Hematopoietic multipotent progenitor cell treated with erythropoietin and hydrocortisone succinate and interleukin-3 and kit ligand, for 17 days (in vitro differentiated cells): Measurements from ENCODE around the gene LRP1B.

Source experiments
- DNase-seq: peaks from one replicate; pipeline ENCODE4 v3.0.0-alpha.2; 2015; ENCODE audit warnings: low spot score

The LRP1B gene

DNA sequence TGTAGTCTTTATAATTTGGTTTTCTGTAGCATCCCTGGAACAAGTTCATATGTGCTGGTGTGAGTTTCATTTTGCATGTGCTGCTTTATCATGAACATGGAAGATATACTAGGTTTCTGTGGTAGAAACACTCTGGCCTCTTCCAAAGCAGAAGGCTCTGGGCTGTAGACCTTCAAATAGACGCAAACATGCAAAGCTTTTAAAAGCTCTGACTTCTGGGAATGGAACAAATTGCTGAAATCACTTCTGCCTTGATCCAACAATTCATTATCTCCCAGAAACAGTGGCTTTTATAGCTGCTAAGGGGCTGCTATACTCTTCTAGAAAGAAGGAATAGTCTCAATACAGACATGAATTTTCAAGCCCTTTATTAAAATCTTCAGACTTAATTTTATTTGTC lies 382.2 kb downstream of the LRP1B start:
- DNase-seq: no peak

DNA sequence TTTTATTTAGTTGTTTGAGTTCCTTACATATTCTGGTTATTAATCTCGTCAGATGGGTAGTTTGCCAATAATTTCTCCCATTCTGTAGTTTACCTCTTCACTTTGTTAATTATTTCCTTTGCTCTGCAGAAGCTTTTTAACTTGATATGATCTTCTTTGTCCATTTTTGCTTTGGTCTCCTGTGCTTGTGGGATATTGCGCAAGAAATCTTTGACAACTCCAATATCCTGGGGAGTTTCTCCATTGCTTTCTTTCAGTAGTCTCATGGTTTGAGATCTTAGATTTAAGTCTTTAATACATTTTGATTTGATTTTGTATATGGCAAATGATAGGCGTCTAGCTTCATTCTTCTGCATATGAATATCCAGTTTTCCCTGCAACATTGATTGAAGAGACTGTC lies 389.2 kb downstream of the LRP1B start:
- no peak for DNase-seq

GRCh38 chr2:141737492-141738255 lies 393.1 kb downstream of the LRP1B start:
- DNase-seq: no peak

DNA sequence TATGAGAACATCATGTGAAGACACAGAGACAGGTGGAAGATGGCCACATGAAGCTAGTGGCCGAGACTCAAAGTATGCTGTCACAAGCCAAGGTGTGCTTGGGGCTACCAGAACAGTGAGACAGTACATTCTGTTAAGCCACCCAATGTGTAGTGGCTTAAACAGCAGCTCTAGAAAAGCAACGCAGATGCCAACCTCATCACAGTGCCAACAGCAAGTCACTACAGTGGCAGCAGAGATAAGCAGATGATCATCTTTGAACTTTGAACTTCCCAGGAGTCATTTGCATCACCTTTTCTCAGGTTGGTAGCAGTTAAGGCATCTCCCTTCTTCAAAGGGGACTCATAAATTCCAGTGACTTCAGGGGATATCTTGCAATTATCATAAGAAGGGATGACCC lies 394.4 kb downstream of the LRP1B start:
- no peak for DNase-seq

GRCh38 chr2:141728886-141729285 lies 401.9 kb downstream of the LRP1B start:
- no peak for DNase-seq

- no peak for DNase-seq
These were observed 402.7 kb downstream of the LRP1B start for GRCh38 chr2:141728142-141728541.

GRCh38 chr2:141724426-141724825 lies 406.4 kb downstream of the LRP1B start:
- DNase-seq: no peak

DNA sequence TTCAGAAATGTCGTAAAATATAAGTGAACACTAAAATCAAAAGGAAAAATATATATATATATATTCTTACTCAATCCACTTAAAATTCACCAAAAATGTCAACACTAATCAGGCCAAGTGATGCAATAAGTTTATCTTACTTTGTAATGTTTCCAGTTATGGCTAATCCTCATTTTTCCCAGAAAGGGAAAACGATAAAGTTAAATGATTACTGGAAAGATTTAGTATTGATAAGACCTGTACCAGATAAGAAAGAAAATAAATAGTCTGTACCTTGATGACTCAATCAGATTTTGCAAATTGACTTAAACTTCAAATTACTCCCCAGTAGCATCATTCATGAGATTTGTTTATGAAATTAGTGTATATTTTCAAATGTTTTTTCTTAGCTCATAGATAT lies 407.0 kb downstream of the LRP1B start:
- no peak for DNase-seq

DNA sequence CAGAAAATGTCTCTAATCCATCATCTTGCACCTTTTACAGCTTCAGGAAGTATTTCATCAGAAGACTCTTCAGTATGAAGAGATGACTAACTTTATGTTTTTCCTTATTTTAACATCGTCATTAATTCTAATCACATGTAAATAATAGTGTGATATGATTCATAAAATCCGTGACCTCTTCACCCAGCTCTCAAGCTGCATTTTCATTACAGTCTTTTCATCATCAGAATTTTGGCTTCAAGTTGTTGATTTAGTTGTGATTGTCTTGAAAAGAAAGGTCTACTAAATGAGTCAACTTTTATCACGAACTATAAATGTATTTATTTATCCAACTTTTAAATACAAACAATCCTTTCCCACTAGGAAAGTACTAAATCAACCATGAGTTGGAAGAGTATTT lies 410.3 kb downstream of the LRP1B start:
- DNase-seq: no peak

GRCh38 chr2:141714496-141714895 lies 416.3 kb downstream of the LRP1B start:
- DNase-seq: no peak

DNA sequence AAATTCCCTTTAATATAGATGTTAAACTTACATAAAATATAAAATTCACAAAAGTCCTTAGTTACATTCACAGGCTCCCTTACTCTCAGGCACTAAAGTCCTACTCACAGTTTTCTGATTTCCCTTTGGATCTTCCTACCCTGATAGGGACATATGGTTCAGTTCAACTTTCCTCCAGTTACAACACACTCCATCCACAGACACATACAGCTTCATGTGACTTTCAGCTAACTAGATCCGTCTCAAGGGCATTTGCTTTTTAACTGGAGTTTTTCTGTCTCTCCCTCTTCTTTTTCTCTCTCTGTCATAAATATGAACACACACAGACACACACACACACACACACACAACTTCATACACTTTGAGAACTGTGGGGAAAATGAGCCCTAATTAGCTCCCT lies 419.2 kb downstream of the LRP1B start:
- no peak for DNase-seq

- no peak for DNase-seq
These were observed 420.1 kb downstream of the LRP1B start for GRCh38 chr2:141710589-141711239.

DNA sequence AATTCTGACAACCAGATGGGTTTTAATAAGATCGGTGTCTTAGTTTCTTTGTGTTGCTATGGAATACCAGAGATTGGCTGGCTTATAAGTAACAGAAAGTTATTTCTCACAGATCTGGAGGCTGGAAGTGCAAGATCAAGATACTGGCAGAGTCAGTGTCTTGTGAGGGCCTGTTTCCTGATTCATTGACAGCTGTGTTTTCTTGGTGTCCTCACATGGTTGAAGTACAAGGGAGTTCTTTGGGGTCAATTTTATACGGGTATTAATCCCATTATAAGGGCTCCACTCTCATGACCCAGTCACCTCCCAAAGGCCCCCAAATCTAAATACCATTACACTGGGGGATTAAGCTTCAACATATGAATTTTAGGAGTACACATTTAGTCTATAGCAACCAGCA lies 421.1 kb downstream of the LRP1B start:
- DNase-seq: no peak

- no peak for DNase-seq
These were observed 423.3 kb downstream of the LRP1B start for GRCh38 chr2:141707486-141707885.

DNA sequence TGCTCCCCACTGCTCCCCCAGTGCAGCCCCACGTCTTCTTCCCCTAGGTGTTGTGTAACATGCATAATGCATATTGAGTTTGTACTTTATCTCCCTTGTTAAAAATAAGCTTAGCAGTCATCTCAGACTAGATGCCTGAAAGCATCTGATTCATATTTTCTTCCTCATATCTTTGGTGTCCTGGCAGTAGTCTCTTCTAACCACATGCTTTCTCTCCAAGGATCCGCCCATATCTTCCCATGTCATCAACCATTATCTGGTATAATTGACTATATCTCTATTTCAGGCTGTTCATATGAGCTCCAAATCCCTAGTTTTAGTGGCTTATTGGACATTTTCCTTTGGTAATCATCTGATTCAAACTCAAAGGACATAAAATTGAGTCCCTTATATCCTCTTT lies 426.3 kb downstream of the LRP1B start:
- no peak for DNase-seq

GRCh38 chr2:141703501-141703900 lies 427.3 kb downstream of the LRP1B start:
- no peak for DNase-seq

DNA sequence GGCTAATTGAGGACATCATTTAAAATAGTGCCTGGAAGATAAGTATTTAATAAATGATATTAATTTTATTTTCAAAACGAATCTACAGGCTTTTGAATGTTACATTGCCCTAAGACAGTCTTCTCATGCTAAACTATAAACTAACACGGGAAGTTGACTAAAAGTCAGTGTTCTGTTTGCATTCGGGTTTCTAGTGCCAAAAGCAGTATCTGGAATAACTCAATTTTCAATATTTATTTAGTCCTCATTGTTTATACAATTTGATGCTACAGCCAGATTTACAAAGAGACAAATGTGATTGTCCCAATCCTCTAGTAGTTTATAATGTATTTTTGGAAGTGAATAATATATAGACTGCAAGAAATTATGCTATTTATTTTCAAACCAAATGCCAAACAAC lies 429.2 kb downstream of the LRP1B start:
- no peak for DNase-seq

DNA sequence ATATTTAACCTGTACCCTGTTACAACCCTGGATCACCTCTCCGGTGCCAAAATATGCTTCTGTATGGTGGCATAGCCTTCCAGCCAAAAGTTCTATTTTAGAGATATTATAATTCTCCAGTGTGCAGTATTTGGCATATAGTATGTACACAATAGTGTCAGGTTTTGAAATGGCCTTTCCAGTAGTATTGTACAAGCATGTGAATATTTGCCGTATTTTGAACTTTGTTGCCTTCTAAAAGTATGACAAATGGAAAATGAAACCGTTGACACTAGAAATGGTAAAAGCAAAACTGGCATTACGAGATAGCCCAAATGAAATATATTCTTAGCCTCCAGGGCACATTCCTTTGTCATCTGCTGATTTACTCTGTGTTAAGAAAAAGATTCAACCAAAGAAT lies 431.2 kb downstream of the LRP1B start:
- no peak for DNase-seq

DNA sequence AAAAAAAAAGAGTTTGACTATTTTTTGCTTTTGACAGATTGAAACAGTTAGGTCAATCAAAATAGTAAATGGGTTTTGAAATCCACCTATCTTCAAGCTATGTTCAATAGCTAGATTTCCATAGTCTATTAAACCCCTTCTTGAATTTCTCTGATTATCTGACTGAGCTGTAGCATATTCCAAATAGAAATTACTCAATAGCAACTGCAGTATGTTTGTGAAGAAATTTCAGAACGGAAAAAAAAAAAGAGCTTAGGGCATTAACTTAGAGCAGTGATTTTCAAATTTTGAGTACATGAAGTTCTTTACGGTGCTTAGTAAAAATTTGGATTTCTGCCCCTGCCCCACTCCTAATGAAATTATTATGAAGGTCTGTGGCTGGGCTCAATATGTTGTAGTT lies 432.3 kb downstream of the LRP1B start:
- DNase-seq: no peak

DNA sequence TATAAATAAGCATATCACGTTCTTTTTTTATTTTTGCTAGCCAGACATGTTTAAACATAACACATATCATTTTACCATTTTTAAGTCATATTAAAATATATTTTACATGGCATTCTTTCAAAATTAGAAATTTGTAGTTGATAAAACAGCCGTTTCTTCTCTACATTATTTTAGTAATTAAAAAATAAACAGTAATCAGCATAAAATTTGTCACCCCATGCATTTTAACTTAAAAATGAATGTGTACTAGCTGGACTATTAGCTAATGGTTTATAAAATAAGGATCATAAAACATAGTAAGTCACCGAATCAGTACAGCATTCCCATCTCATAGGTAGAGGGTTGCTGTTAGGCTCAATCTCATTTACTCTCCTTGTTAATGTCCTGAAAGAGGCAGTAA lies 433.8 kb downstream of the LRP1B start:
- no peak for DNase-seq

GRCh38 chr2:141694180-141694579 lies 436.6 kb downstream of the LRP1B start:
- no peak for DNase-seq

DNA sequence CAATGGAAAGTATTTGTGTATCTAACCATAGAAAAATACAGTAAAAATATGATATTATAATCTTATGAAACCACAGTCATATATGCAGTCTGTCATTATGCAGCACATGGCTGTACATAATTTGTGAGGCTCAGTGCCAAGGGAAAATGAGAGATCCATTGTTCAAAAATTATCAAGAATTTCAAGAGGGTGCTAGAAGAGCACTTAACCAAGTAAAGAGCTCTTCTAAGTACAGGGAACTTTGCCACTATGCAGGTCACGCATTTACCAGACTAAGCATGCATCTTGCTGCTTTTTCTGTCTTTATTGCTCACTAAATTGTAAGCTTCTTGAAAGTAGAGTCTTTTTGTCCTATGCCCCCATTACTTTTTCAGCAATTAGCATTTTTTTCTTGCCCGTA lies 438.0 kb downstream of the LRP1B start:
- no peak for DNase-seq

- DNase-seq: no peak
These were observed 454.7 kb downstream of the LRP1B start for GRCh38 chr2:141676139-141676538.

GRCh38 chr2:141666191-141666590 lies 464.6 kb downstream of the LRP1B start:
- no peak for DNase-seq
